Measurements from ENCODE around the gene CNN2. TPM values are rescaled to one million over a fixed set of nuclear protein-coding genes. Genes with fewer than 3 reads are reported as not detected.

The CNN2 gene
- 55.9 TPM for total RNA-seq
- 127 TPM for polyA plus RNA-seq
- long read RNA-seq, donor 1, transcript CNN2-206 (1 exons, 2,266 nt) = major isoform, 7 of 11 reads
- long read RNA-seq, donor 1, partial matches to known transcripts = 0 of 11 reads
- long read RNA-seq, donor 1, other reads (novel, unspliced or antisense) = 0 of 11 reads
- long read RNA-seq, donor 2, transcript CNN2-201 (7 exons, 2,179 nt) = minor isoform, 76 of 282 reads
- long read RNA-seq, donor 2, transcript CNN2-206 (1 exons, 2,266 nt) = major isoform, 201 of 282 reads
- long read RNA-seq, donor 2, partial matches to known transcripts = 0 of 282 reads
- long read RNA-seq, donor 2, other reads (novel, unspliced or antisense) = 0 of 282 reads
- long read RNA-seq, donor 3, transcript CNN2-206 (1 exons, 2,266 nt) = major isoform, 55 of 76 reads
- long read RNA-seq, donor 3, transcript CNN2-201 (7 exons, 2,179 nt) = minor isoform, 19 of 76 reads
- long read RNA-seq, donor 3, partial matches to known transcripts = 0 of 76 reads
- long read RNA-seq, donor 3, other reads (novel, unspliced or antisense) = 0 of 76 reads
- long read RNA-seq, donor 4, transcript CNN2-201 (7 exons, 2,179 nt) = minor isoform, 27 of 129 reads
- long read RNA-seq, donor 4, transcript CNN2-206 (1 exons, 2,266 nt) = major isoform, 97 of 129 reads
- long read RNA-seq, donor 4, partial matches to known transcripts = 0 of 129 reads
- long read RNA-seq, donor 4, other reads (novel, unspliced or antisense) = 0 of 129 reads
- long read RNA-seq, donor 5, transcript CNN2-201 (7 exons, 2,179 nt) = minor isoform, 44 of 157 reads
- long read RNA-seq, donor 5, transcript CNN2-206 (1 exons, 2,266 nt) = major isoform, 111 of 157 reads
- long read RNA-seq, donor 5, partial matches to known transcripts = 0 of 157 reads
- long read RNA-seq, donor 5, other reads (novel, unspliced or antisense) = 0 of 157 reads
- long read RNA-seq, donor 6, transcript CNN2-201 (7 exons, 2,179 nt) = minor isoform, 29 of 119 reads
- long read RNA-seq, donor 6, transcript CNN2-206 (1 exons, 2,266 nt) = major isoform, 87 of 119 reads
- long read RNA-seq, donor 6, partial matches to known transcripts = 0 of 119 reads
- long read RNA-seq, donor 6, other reads (novel, unspliced or antisense) = 0 of 119 reads
- long read RNA-seq, donor 7, transcript CNN2-206 (1 exons, 2,266 nt) = major isoform, 69 of 101 reads
- long read RNA-seq, donor 7, transcript CNN2-201 (7 exons, 2,179 nt) = minor isoform, 26 of 101 reads
- long read RNA-seq, donor 7, partial matches to known transcripts = 5 of 101 reads
- long read RNA-seq, donor 7, other reads (novel, unspliced or antisense) = 0 of 101 reads
- long read RNA-seq, donor 8, transcript CNN2-206 (1 exons, 2,266 nt) = major isoform, 24 of 40 reads
- long read RNA-seq, donor 8, transcript CNN2-201 (7 exons, 2,179 nt) = minor isoform, 13 of 40 reads
- long read RNA-seq, donor 8, partial matches to known transcripts = 0 of 40 reads
- long read RNA-seq, donor 8, other reads (novel, unspliced or antisense) = 0 of 40 reads
- long read RNA-seq, donor 9, transcript CNN2-206 (1 exons, 2,266 nt) = major isoform, 27 of 39 reads
- long read RNA-seq, donor 9, transcript CNN2-201 (7 exons, 2,179 nt) = minor isoform, 11 of 39 reads
- long read RNA-seq, donor 9, partial matches to known transcripts = 0 of 39 reads
- long read RNA-seq, donor 9, other reads (novel, unspliced or antisense) = 0 of 39 reads
- long read RNA-seq, donor 10, transcript CNN2-206 (1 exons, 2,266 nt) = major isoform, 71 of 107 reads
- long read RNA-seq, donor 10, transcript CNN2-201 (7 exons, 2,179 nt) = minor isoform, 35 of 107 reads
- long read RNA-seq, donor 10, partial matches to known transcripts = 0 of 107 reads
- long read RNA-seq, donor 10, other reads (novel, unspliced or antisense) = 0 of 107 reads

DNA sequence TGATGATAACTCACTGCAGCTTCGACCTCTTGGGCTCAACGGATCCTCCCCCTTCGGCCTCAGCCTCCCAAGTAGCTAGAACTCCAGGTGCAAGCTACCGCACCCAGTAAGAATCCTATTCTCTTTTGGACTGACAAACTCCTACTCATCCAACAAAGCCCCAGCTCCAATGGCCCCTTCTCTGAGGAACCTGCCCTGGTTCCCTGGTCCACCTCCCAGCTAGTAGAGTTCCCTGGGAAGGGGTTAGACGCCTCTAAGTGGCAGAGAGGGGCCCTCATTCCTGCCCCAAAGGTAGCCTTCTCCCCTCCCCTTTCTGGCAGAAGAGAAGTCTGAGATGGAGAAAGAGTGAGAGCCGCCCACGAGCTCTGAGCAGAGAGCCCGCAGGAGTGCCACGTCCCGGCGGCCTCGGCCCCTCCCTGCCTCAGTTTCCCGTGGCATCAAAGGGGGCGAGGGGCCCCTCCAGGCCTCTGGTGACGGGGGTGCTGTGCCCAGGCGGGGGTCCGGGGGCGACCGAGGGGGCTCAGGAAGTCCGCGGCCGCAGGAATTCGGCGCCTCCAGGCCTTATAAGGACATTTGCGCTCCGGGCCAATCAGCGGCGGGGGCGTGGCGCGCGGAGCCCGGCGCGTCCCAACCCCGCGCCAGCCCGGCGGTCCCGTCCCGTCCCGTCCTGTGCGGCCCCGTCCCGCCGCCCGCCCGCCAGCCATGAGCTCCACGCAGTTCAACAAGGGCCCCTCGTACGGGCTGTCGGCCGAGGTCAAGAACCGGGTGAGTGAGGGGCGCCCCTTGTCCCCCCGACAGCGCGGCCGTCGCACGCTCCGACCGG is at the start of gene CNN2:
Gene CNN2, plus strand, starts transcription at position 649 of the 823 bp plus-strand sequence. Its CDS starts 54 bp downstream, at position 703.
- peak within 1 kb of the TSS; percentile 84 to 95 for H3K27ac ChIP-seq (ENCODE audit: low read depth in 1 of 2, low read length in 1 of 2)
- H3K4me1 ChIP-seq (ENCODE audit: control insufficient read depth in 2 of 2, insufficient read depth in 2 of 2, low read length in 2 of 2) = peaks cover 15 to 63% of the 10 kb centered on the region in 2 donors
- peaks cover 0 to 5% of the 10 kb centered on the region in 2 donors for H3K9me3 ChIP-seq (ENCODE audit: control insufficient read depth in 2 of 2, insufficient read depth in 1 of 2, low read length in 1 of 2)
- H3K36me3 ChIP-seq (ENCODE audit: control insufficient read depth in 2 of 2, insufficient read depth in 2 of 2, low read length in 1 of 2) = peaks cover 3 to 4% of the 10 kb centered on the region in 2 donors
- H3K27me3 ChIP-seq (ENCODE audit: control insufficient read depth in 2 of 2, insufficient read depth in 1 of 2, low read length in 1 of 2) = peaks cover 8 to 20% of the 10 kb centered on the region in 2 donors
- peak within 1 kb of the TSS; percentile 83 to 87 for H3K4me3 ChIP-seq (ENCODE audit: low read length in 2 of 2)
- DNase-seq (ENCODE audit: low read depth in 6 of 9, low spot score in 9 of 9) = peak in 5 of 9 donors; percentile 49 to 74 (median 66)
- WGBS = 6% methylated on average over 63 of the region's 63 CpGs

DNA sequence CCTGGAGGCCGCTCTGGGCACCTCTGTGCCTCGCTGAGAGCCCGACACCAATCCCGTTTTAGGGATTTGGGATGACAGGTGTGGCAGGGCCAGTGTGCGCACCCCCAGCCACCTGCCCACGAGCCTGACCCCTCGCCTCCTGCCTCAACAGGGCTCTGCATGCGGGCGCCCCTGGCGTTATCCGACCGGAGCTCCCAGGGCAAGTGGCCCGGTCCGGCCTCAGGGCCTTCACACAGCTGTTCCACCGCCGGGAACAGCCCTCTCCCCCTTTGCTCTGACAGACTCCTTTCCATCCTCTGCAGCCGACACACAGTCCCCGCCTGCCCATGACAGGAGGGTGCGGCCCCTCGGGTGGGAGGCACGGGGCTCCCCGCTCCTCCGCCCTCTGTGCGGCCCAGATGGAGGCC is 49.3 kb upstream of the CNN2 start:
- H3K9me3 ChIP-seq (ENCODE audit: control insufficient read depth in 2 of 2, insufficient read depth in 1 of 2, low read length in 1 of 2) = no peaks in the 10 kb centered on the region
- H3K4me1 ChIP-seq (ENCODE audit: control insufficient read depth in 2 of 2, insufficient read depth in 2 of 2, low read length in 2 of 2) = peaks cover 0 to 3% of the 10 kb centered on the region in 2 donors
- H3K36me3 ChIP-seq (ENCODE audit: control insufficient read depth in 2 of 2, insufficient read depth in 2 of 2, low read length in 1 of 2) = peaks cover 3 to 4% of the 10 kb centered on the region in 2 donors
- no peak overlapping the region for H3K4me3 ChIP-seq (ENCODE audit: low read length in 2 of 2)
- 95% methylated on average over 24 of the region's 24 CpGs for WGBS
- DNase-seq (ENCODE audit: low read depth in 6 of 9, low spot score in 9 of 9) = no peak
- no peak overlapping the region for H3K27ac ChIP-seq (ENCODE audit: low read depth in 1 of 2, low read length in 1 of 2)
- H3K27me3 ChIP-seq (ENCODE audit: control insufficient read depth in 2 of 2, insufficient read depth in 1 of 2, low read length in 1 of 2) = peaks cover 0 to 2% of the 10 kb centered on the region in 2 donors

DNA sequence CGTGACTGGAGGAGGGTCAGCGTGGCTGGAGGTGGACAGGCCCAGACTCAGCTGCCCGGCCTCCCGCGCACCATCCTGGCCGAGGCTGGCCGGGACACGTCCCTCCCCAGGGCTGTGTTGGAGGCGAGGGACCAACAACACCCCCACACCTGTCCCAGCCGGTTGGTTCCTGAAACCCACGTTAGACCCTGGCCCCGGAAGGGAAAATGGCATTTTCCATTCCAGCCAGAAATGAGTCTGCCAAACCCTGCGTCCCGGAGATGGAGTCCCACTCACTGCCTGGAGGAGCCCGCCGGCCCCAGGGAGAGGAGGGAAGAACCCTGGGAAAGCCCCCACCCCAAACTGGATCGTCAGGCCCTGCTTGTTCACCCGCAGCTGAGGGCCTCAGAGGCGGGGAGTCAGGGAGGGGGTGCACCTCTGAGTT is 47.1 kb upstream of the CNN2 start:
- peak overlapping the region in 1 of 2 donors; percentile 26 for H3K27ac ChIP-seq (ENCODE audit: low read depth in 1 of 2, low read length in 1 of 2)
- H3K27me3 ChIP-seq (ENCODE audit: control insufficient read depth in 2 of 2, insufficient read depth in 1 of 2, low read length in 1 of 2) = peaks cover 0 to 2% of the 10 kb centered on the region in 2 donors
- H3K36me3 ChIP-seq (ENCODE audit: control insufficient read depth in 2 of 2, insufficient read depth in 2 of 2, low read length in 1 of 2) = no peaks in the 10 kb centered on the region
- no peak for DNase-seq (ENCODE audit: low read depth in 6 of 9, low spot score in 9 of 9)
- 91% methylated on average over 19 of the region's 19 CpGs for WGBS
- peaks cover 10 to 18% of the 10 kb centered on the region in 2 donors for H3K4me1 ChIP-seq (ENCODE audit: control insufficient read depth in 2 of 2, insufficient read depth in 2 of 2, low read length in 2 of 2)
- no peak overlapping the region for H3K4me3 ChIP-seq (ENCODE audit: low read length in 2 of 2)
- no peaks in the 10 kb centered on the region for H3K9me3 ChIP-seq (ENCODE audit: control insufficient read depth in 2 of 2, insufficient read depth in 1 of 2, low read length in 1 of 2)

DNA sequence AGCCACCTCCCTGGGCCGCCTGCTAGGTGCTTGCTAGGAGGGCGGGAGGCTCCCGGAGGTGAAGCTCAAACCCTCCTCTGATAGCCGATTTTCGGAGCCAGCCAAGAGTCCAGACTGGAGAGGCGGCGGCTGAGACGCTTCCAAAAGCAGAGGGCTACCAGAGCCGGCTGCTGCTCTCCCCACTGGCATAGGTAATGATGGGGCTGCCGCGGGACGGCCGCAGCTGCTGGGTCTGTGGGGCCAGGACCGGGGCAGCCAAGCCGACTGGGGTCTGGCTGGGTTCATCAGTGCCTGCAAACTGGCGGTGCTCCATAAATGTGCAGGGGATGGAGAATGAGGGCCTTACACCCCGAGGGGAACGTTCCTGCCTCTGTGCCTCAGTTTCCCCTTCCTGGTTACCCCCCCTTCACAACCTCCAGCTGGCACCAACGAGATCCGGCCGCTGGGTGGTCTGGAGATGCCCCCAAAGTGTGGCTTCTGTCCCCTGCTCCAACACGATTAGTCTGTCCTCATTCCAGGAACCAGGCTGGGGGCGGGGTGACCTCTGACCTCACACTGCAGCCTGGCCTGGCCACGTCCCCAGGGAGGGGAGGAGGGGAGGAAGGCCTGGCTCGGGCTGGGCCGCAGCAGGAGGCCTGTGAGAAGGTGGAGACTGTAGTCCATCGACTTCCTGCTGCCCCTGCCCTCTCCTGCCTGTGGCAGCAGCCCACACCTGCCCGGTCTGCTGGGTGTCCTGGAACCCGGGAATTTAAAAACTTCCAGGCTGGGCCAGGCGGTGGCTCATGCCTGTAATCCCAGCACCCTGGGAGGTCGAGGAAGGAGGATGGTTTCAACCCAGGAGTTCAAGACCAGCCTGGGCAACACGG is 46.0 kb upstream of the CNN2 start:
- Histone ChIP-seq H3K9me3 (ENCODE audit: control insufficient read depth in 2 of 2, insufficient read depth in 1 of 2, low read length in 1 of 2) (no peaks in the 10 kb centered on the region), H3K4me1 (ENCODE audit: control insufficient read depth in 2 of 2, insufficient read depth in 2 of 2, low read length in 2 of 2) (peaks cover 15 to 26% of the 10 kb centered on the region in 2 donors), H3K4me3 (ENCODE audit: low read length in 2 of 2) (no peak overlapping the region), H3K27ac (ENCODE audit: low read depth in 1 of 2, low read length in 1 of 2) (no peak overlapping the region), H3K36me3 (ENCODE audit: control insufficient read depth in 2 of 2, insufficient read depth in 2 of 2, low read length in 1 of 2) (no peaks in the 10 kb centered on the region), H3K27me3 (ENCODE audit: control insufficient read depth in 2 of 2, insufficient read depth in 1 of 2, low read length in 1 of 2) (peaks cover 0 to 2% of the 10 kb centered on the region in 2 donors)
- no peak for DNase-seq (ENCODE audit: low read depth in 6 of 9, low spot score in 9 of 9)
- 80% methylated on average over 32 of the region's 32 CpGs for WGBS

DNA sequence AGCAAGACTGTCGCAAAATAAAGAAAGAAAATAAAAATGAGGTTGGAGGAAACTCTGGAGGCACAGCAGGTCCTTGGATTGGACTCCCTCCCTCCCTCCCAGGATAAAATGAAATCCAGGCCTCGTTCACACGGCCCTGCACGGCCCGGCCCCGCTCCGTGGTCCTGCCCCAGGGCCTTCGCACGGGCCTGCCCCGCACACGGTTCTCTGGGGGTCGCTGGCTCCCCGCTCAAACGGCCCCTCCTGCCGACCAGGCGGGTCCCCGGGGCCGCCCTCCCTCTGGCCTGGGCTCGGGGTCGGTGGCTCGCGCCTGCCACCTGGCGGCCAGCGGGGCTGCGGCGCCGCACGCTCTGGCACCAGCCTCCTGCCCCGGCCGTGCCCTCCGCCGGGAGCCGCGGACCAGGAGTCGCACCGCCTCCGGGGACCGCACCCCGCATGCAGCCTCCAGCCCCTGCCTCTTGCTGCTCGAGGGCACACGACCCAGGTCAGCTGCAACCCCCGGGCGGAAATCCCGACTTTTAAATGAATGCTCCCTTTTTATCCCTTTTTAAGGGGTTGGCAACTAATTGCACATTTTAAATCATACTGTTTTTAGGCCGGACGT is 43.7 kb upstream of the CNN2 start:
- peak overlapping the region in 1 of 2 donors; percentile 22 for H3K4me3 ChIP-seq (ENCODE audit: low read length in 2 of 2)
- WGBS = 4% methylated on average over 46 of the region's 46 CpGs
- DNase-seq (ENCODE audit: low read depth in 6 of 9, low spot score in 9 of 9) = peak in 7 of 9 donors; percentile 33 to 78 (median 68)
- H3K4me1 ChIP-seq (ENCODE audit: control insufficient read depth in 2 of 2, insufficient read depth in 2 of 2, low read length in 2 of 2) = peaks cover 15 to 26% of the 10 kb centered on the region in 2 donors
- H3K27ac ChIP-seq (ENCODE audit: low read depth in 1 of 2, low read length in 1 of 2) = no peak overlapping the region
- H3K36me3 ChIP-seq (ENCODE audit: control insufficient read depth in 2 of 2, insufficient read depth in 2 of 2, low read length in 1 of 2) = peaks cover 10 to 14% of the 10 kb centered on the region in 2 donors
- H3K9me3 ChIP-seq (ENCODE audit: control insufficient read depth in 2 of 2, insufficient read depth in 1 of 2, low read length in 1 of 2) = no peaks in the 10 kb centered on the region
- peaks cover 0 to 2% of the 10 kb centered on the region in 2 donors for H3K27me3 ChIP-seq (ENCODE audit: control insufficient read depth in 2 of 2, insufficient read depth in 1 of 2, low read length in 1 of 2)

DNA sequence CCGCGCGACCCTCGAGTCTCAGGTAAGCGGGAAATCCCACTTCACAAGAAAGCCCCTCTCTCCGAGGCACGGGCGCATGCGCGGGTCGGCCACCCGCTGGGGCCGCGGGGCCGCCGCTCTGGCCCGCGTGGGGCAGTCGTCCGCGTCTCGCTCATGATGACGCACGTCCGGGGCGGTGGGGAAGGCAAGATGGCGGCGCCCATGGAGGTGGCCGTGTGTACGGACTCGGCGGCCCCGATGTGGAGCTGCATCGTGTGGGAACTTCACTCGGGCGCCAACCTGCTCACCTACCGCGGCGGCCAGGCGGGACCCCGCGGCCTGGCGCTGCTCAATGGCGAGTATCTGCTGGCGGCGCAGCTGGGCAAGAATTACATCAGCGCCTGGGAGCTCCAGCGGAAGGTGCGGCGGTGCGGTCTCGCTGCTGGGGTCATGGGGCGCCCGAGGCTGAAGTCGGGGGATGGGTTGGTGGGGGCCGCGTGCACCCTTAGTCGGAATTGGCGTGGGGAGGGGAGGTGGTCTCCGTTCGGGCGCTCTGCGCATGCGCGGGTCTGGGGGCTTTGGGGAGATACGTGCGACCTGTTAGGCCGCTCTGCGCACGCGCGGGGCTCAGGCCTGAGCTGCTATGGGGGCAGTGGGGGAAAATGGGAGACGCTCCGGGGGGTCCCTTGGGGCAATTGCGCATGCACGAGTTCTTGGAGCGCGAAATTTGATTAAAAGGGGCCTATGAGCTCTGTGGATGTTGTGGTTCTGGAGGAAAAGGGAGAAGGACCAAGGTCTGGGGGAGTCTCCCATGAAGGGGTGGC is 42.0 kb upstream of the CNN2 start, which contains the start of gene WDR18:
Gene WDR18, plus strand, starts transcription at position 181 of the 803 bp plus-strand sequence. Its CDS starts 9 bp downstream, at position 190.
- H3K27me3 ChIP-seq (ENCODE audit: control insufficient read depth in 2 of 2, insufficient read depth in 1 of 2, low read length in 1 of 2) = peaks cover 0 to 2% of the 10 kb centered on the region in 2 donors
- H3K27ac ChIP-seq (ENCODE audit: low read depth in 1 of 2, low read length in 1 of 2) = peak within 1 kb of the TSS; percentile 75 to 82
- no peaks in the 10 kb centered on the region for H3K9me3 ChIP-seq (ENCODE audit: control insufficient read depth in 2 of 2, insufficient read depth in 1 of 2, low read length in 1 of 2)
- H3K36me3 ChIP-seq (ENCODE audit: control insufficient read depth in 2 of 2, insufficient read depth in 2 of 2, low read length in 1 of 2) = peaks cover 21 to 29% of the 10 kb centered on the region in 2 donors
- under 1% methylated on average over 78 of the region's 78 CpGs for WGBS
- peaks cover 15 to 26% of the 10 kb centered on the region in 2 donors for H3K4me1 ChIP-seq (ENCODE audit: control insufficient read depth in 2 of 2, insufficient read depth in 2 of 2, low read length in 2 of 2)
- H3K4me3 ChIP-seq (ENCODE audit: low read length in 2 of 2) = peak within 1 kb of the TSS; percentile 69 to 100
- DNase-seq (ENCODE audit: low read depth in 6 of 9, low spot score in 9 of 9) = peak; percentile 49 to 91 (median 76)
